Measurements from ENCODE around the gene SORD.
A peak's percentile ranks its signal among the peaks of the same experiment; 100 is the strongest.
"Not testable (repeated sequence)": the region's sequence is repeated elsewhere in the genome, so short reads cannot be mapped to it uniquely, and the experiment has no call there.

The SORD gene

DNA sequence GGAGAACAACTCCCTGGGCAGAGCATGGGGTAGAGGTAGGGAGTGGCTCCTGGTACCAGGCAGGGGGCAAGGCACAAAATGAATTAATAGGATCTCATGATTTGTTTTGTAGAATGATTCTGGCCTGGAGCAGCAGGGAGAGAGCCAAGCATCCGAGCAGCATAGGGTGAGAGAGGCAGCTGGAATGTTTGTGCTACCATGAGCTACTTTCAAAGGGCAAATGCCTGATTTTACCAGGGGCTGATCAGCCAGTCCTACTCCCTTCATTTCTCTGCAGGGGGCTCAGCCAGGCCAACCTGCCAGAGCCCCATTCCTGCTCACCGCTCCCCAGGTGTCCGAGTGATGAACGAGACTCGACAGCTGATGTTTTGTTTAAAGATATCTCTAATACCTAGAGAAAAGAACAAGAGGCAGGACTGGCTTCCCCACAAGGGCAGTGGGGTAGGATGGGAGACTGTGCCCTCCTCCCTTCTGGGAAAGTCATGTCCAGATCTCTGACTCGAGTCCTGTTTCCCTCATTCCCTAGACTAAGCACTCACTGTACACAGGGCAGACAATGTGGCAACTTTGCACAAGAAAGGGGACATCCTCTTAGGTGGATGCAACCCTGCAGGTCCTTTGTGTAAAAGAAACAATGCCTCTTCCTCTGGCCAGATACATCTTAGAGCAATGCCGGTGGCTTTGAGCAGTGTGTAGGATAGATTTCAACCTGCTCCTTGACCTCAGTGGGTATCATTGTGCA is 78.1 kb downstream of the SORD start:
- no peaks in the 10 kb centered on the region for H3K4me1 ChIP-seq
- H3K27ac ChIP-seq, result no peak overlapping the region
- TF ChIP-seq CTCF (IDR thresholded peaks at IDR 0.05), result no peak
- H3K36me3 ChIP-seq, result no peaks in the 10 kb centered on the region
- H3K4me3 ChIP-seq, result no peak overlapping the region
- intact Hi-C loops (cut with DNase I; ENCODE audit: low total_unique reads), result no loop called here
- DNase-seq, result no peak
- no peaks in the 10 kb centered on the region for H3K9me3 ChIP-seq
- H3K27me3 ChIP-seq, result peaks cover 0 to 13% of the 10 kb centered on the region in 2 donors

- DNase-seq, result peak in 1 of 2 donors; percentile 53
- H3K27me3 ChIP-seq, result peaks cover 0 to 15% of the 10 kb centered on the region in 2 donors
- H3K9me3 ChIP-seq, result no peaks in the 10 kb centered on the region
- H3K36me3 ChIP-seq, result no peaks in the 10 kb centered on the region
- H3K4me1 ChIP-seq, result no peaks in the 10 kb centered on the region
- H3K27ac ChIP-seq, result no peak overlapping the region
- no peak for TF ChIP-seq CTCF (IDR thresholded peaks at IDR 0.05)
- H3K4me3 ChIP-seq, result no peak overlapping the region
- intact Hi-C loops (cut with DNase I; ENCODE audit: low total_unique reads), result no loop called here
Observed at GRCh38 chr15:45101749-45102148, 78.8 kb downstream of the SORD start.

- TF ChIP-seq CTCF (IDR thresholded peaks at IDR 0.05), result no peak
- no peaks in the 10 kb centered on the region for H3K4me1 ChIP-seq
- no peak overlapping the region for H3K27ac ChIP-seq
- no peak for DNase-seq
- intact Hi-C loops (cut with DNase I; ENCODE audit: low total_unique reads), result no loop called here
- H3K27me3 ChIP-seq, result peaks cover 0 to 15% of the 10 kb centered on the region in 2 donors
- no peak overlapping the region for H3K4me3 ChIP-seq
- no peaks in the 10 kb centered on the region for H3K9me3 ChIP-seq
- H3K36me3 ChIP-seq, result no peaks in the 10 kb centered on the region
Observed at GRCh38 chr15:45102226-45102625, 79.2 kb downstream of the SORD start.

- H3K4me3 ChIP-seq; H3K27ac ChIP-seq; H3K9me3 ChIP-seq; H3K4me1 ChIP-seq; DNase-seq; intact Hi-C loops (cut with DNase I; ENCODE audit: low total_unique reads); H3K36me3 ChIP-seq: not testable (repeated sequence)
- H3K27me3 ChIP-seq, result peaks cover 0 to 28% of the 10 kb centered on the region in 2 donors
Observed at GRCh38 chr15:45104170-45104569, 81.2 kb downstream of the SORD start.

GRCh38 chr15:45105586-45105985 is 82.6 kb downstream of the SORD start:
- no peaks in the 10 kb centered on the region for H3K4me1 ChIP-seq
- no peak for TF ChIP-seq CTCF (IDR thresholded peaks at IDR 0.05)
- intact Hi-C loops (cut with DNase I; ENCODE audit: low total_unique reads), result no loop called here
- no peaks in the 10 kb centered on the region for H3K36me3 ChIP-seq
- no peak for DNase-seq
- H3K27ac ChIP-seq, result no peak overlapping the region
- H3K4me3 ChIP-seq, result no peak overlapping the region
- no peaks in the 10 kb centered on the region for H3K9me3 ChIP-seq
- peaks cover 0 to 38% of the 10 kb centered on the region in 2 donors for H3K27me3 ChIP-seq

DNA sequence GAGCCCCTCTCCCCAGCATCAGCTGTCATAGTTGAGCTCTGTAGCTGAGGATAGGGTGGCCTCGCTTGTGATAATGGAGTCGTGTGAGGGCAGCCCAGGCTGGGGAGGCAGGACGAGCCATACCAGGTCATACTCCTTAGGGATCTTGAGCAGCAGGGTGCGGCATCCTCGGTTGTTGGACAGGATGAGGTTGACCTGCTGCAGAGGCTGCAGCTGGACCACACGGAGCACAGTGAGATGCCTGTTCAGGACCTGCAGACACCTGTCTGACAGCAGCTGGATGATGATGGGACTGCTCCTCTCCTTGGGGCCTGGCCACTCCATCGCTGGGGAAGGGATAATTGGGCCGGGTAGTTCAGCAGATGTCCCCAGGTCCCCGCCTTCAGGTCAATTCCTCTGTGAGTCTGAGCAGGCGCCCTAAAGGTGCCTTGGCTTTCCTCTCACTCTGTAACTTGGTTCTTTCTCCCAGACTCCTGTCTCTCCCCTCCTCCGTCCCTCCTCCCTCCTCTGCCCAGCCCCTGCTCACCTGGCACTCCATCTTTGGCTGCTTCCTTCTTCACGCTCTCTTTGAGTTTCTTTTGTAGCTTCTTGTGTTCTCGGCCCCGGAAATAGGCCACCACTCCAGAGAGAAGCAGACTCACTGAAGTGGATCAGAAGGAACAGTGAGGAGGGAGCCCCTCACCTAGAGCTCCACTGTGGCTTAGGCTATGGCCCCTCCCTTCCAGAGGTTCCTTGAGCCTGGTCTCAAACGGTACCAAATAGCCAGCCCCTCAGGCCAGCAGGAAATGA is 83.2 kb downstream of the SORD start:
- H3K4me1 ChIP-seq, result no peaks in the 10 kb centered on the region
- peak in 1 of 2 donors; percentile 57 for DNase-seq
- H3K27ac ChIP-seq, result no peak overlapping the region
- H3K9me3 ChIP-seq, result no peaks in the 10 kb centered on the region
- peaks cover 0 to 40% of the 10 kb centered on the region in 2 donors for H3K27me3 ChIP-seq
- no peaks in the 10 kb centered on the region for H3K36me3 ChIP-seq
- H3K4me3 ChIP-seq, result no peak overlapping the region
- TF ChIP-seq CTCF (IDR thresholded peaks at IDR 0.05), result no peak
- intact Hi-C loops (cut with DNase I; ENCODE audit: low total_unique reads), result no loop called here

All from tibial artery (tissue), 4 donors.